Midbrain (tissue), 1 donor: ENCODE results near the gene C19orf12.

Experiments
- DNase-seq: peaks from one replicate; lab custom pipeline; 2025; lab: John Stamatoyannopoulos, UW

The C19orf12 gene

GRCh38 chr19:29714953-29715700, at the start of gene C19orf12:
C19orf12 (minus strand) TSS chr19:29715261; CDS start chr19:29708413, 6,848 bp downstream.
- DNase-seq, result peak; percentile 78

GRCh38 chr19:29764361-29764760, 49.3 kb upstream of the C19orf12 start:
- DNase-seq, result no peak

- DNase-seq, result no peak
These were observed 48.1 kb upstream of the C19orf12 start for GRCh38 chr19:29763196-29763595.

- DNase-seq, result peak; percentile 4
These were observed 46.6 kb upstream of the C19orf12 start for GRCh38 chr19:29761575-29762232.

- no peak for DNase-seq
These were observed 45.9 kb upstream of the C19orf12 start for GRCh38 chr19:29760752-29761502.

- no peak for DNase-seq
These were observed 44.3 kb upstream of the C19orf12 start for GRCh38 chr19:29759359-29759758.

- no peak for DNase-seq
These were observed 43.8 kb upstream of the C19orf12 start for GRCh38 chr19:29758863-29759262.

- no peak for DNase-seq
These were observed 42.5 kb upstream of the C19orf12 start for GRCh38 chr19:29757551-29757950.

GRCh38 chr19:29753934-29754305, 38.9 kb upstream of the C19orf12 start:
- DNase-seq, result no peak

- DNase-seq, result no peak
These were observed 38.3 kb upstream of the C19orf12 start for GRCh38 chr19:29753190-29753933.

GRCh38 chr19:29752450-29753025, 37.5 kb upstream of the C19orf12 start:
- DNase-seq, result no peak

GRCh38 chr19:29751932-29752331, 36.9 kb upstream of the C19orf12 start:
- DNase-seq, result no peak

GRCh38 chr19:29750001-29750400, 34.9 kb upstream of the C19orf12 start:
- DNase-seq, result no peak

GRCh38 chr19:29748996-29749849, 34.2 kb upstream of the C19orf12 start:
- DNase-seq, result no peak

GRCh38 chr19:29745253-29745652, 30.2 kb upstream of the C19orf12 start:
- DNase-seq, result no peak

- DNase-seq, result no peak
These were observed 28.6 kb upstream of the C19orf12 start for GRCh38 chr19:29743681-29744080.

- no peak for DNase-seq
These were observed 26.7 kb upstream of the C19orf12 start for GRCh38 chr19:29741776-29742175.

- DNase-seq, result no peak
These were observed 26.2 kb upstream of the C19orf12 start for GRCh38 chr19:29741226-29741625.

GRCh38 chr19:29737461-29738000, 22.5 kb upstream of the C19orf12 start:
- DNase-seq, result no peak

- no peak for DNase-seq
These were observed 20.8 kb upstream of the C19orf12 start for GRCh38 chr19:29735829-29736228.
